Natural killer cell treated with Interleukin-12 subunit alpha and Interleukin-12 subunit beta and Interleukin-15 and Interleukin-18, amount 100 ng/mL, for 72 hours (primary cell): ENCODE measurements around the gene H3-3A. TPM values are rescaled to one million over a fixed set of nuclear protein-coding genes. Genes with fewer than 3 reads are reported as not detected.
A peak's percentile ranks its signal among the peaks of the same experiment; 100 is the strongest.

Source experiments
- ATAC-seq, 2 donors: fragments of 150-1000 bp; cut with Tn5 transposase in 1 of 2; sonication (Bioruptor Pico), chemical (Tn5 transposase) in 1 of 2; 2 replicates each; pipeline ENCODE4 v1.10.0; 2021
- DNase-seq: peaks from one replicate; pipeline ENCODE4 v3.0.0; 2022; ENCODE audit warnings: low spot score
- H3K27ac Mint-ChIP-seq, 2 donors: 1 replicate in 1 of 2; 2 replicates in 1 of 2; pipeline ENCODE4 v1.8.0; 2022; ENCODE audit warnings: mixed read lengths in 2 of 2, mild to moderate bottlenecking in 1 of 2, moderate library complexity in 1 of 2
- H3K27me3 Mint-ChIP-seq, 2 donors: 1 replicate in 1 of 2; 2 replicates in 1 of 2; pipeline ENCODE4 v1.8.0; 2022; ENCODE audit warnings: mixed read lengths in 2 of 2
- H3K36me3 Mint-ChIP-seq: one replicate; pipeline ENCODE4 v1.8.0; 2022; ENCODE audit warnings: mixed read lengths
- H3K4me1 Mint-ChIP-seq, 2 donors: 1 replicate in 1 of 2; 2 replicates in 1 of 2; pipeline ENCODE4 v1.8.0; 2022; ENCODE audit warnings: low read depth in 2 of 2, mixed read lengths in 2 of 2, mild to moderate bottlenecking in 1 of 2
- H3K4me3 Mint-ChIP-seq: one replicate; pipeline ENCODE4 v1.8.0; 2022; ENCODE audit warnings: mixed read lengths
- H3K9me3 Mint-ChIP-seq: 2 replicates; pipeline ENCODE4 v1.8.0; 2022; ENCODE audit warnings: mixed read lengths
- total RNA-seq, 2 donors: library from RNA; stranded (reverse); gene quantifications; one replicate each; pipeline ENCODE4 v1.2.3, GENCODE V29; 2022

Gene H3-3A
- total RNA-seq, 2 donors from 2014 or later, result 174 to 259 TPM

DNA sequence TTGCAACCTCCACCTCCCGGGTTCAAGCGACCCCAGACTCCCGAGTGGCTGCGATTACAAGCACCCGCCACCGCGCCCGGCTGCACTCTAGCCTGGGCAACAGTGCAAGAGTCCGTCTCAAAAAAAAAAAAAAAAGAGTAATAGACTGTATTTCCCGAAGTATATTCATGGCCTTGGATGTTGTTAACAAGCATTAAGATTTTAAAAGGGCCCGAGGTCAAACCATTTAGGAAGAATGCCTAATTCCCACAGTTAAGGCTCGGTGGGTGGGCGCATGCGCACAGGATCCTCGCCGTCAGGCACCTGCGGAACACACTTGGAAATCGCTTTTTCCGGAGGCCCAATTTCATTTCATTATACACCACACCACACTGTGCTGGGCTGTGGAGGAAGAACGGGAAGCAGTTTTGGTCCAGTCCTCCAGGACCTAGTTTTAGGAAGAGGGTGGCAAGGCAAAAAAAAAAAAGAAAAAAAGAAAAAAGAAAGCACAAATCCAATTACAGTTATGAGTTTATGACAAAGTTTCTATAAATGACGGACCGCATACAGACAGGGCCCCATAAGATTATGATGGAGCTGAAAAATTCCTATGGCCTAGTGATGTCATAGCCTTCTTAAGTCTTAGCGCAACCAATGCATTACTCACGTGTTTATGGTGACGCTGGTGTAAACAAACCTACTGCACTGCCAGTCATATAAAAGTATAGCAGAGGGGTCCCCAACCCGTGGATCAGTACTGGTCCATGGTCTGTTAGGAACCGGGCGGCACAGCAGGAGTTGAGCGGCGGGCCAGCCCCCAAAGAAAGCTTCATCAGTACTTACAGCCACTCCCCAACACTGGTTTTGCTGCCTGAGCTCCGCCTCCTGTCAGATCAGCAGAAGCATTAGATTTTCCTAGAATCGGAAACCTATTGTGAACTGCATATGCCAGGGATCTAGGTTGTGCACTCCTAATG lies 38.2 kb downstream of the H3-3A start:
- Mint-ChIP-seq H3K27me3 (peaks cover 6 to 9% of the 10 kb centered on the region in 2 donors), H3K36me3 (no peaks in the 10 kb centered on the region), H3K4me1 (peaks cover 15 to 33% of the 10 kb centered on the region in 2 donors), H3K27ac (peak overlapping the region in 1 of 2 donors; percentile 80), H3K4me3 (peak overlapping the region; percentile 79), H3K9me3 (no peaks in the 10 kb centered on the region)
- ATAC-seq, result peak; percentile 15 to 51
- DNase-seq, result no peak

DNA sequence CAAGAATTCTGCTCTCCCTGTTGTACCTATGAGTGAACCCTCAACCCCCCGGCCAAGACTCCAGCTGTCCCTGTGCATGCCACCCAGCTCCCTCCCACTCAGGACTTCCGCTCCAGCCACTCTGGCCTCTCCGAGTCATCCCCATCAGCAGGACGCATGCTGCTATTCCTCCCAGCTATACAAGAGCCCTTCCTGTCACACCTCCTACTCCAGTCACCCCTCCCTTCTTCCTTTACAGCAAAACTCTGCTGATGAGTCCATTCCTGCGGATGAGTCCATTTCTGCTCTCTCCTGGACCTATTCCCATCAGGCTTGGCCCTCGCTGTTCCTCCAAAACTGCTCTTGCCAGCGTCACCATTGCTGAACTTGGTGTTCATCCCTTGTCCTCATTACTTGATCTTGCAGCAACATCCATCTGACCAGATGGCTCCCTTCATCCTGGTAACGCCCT lies 42.2 kb downstream of the H3-3A start:
- no peaks in the 10 kb centered on the region for H3K36me3 Mint-ChIP-seq
- H3K27me3 Mint-ChIP-seq, result peaks cover 0 to 2% of the 10 kb centered on the region in 2 donors
- H3K4me1 Mint-ChIP-seq, result peaks cover 28 to 34% of the 10 kb centered on the region in 2 donors
- H3K9me3 Mint-ChIP-seq, result no peaks in the 10 kb centered on the region
- H3K4me3 Mint-ChIP-seq, result no peak overlapping the region
- ATAC-seq, result no peak
- no peak for DNase-seq
- H3K27ac Mint-ChIP-seq, result no peak overlapping the region

DNA sequence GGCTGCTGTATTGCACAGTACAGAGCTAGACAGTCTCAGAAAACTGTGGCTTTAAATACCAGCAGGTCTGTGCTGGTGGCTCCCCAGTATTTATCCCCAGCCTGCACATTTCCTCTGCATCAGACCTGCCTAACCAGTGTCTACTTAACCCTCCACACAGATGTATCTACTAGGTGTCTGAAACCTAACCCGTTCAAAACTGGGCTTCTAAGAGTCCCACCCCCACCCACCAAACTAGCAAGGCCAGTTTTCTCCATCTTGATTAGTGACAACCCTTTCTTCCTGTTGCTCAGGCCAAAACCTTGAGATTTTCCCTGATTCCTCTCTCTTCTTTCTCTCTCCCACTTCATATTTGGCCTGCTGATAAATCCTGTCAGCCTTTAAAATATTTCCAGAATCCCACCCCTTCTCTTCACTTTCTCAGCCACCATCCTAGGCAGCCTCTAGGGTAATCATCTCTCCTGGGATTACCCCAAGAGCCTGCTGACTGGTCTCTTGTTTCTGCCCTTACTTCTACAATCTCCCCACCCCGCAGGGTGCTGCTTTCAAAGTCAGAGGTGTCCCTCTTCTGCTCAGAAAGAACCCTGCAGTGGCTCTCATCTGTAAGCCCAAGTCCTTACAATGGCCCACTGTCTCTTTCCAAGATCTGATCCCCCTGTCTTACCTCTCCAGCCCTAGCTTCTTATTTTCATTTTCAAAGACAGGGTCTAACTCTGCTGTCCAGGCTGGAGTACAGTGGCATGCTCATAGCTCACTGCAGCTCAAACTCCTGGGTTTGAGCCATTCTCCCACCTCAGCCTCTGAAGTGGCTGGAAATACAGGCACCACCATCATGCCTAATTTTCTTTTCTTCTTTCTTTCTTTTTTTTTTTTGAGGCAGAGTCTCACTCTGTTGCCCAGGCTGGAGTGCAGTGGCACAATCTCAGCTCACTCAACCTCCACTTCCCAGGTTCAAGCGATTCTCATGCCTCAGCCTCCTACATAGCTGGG lies 45.2 kb downstream of the H3-3A start:
- DNase-seq (no peak), ATAC-seq (no peak)
- no peaks in the 10 kb centered on the region for H3K9me3 Mint-ChIP-seq
- H3K4me1 Mint-ChIP-seq, result peaks cover 32 to 40% of the 10 kb centered on the region in 2 donors
- peak overlapping the region; percentile 13 to 79 for H3K27ac Mint-ChIP-seq
- no peak overlapping the region for H3K4me3 Mint-ChIP-seq
- H3K36me3 Mint-ChIP-seq, result no peaks in the 10 kb centered on the region
- H3K27me3 Mint-ChIP-seq, result peaks cover 0 to 2% of the 10 kb centered on the region in 2 donors

GRCh38 chr1:226108935-226109828 lies 46.7 kb downstream of the H3-3A start:
- Mint-ChIP-seq H3K4me1 (peaks cover 32 to 40% of the 10 kb centered on the region in 2 donors), H3K36me3 (no peaks in the 10 kb centered on the region), H3K27ac (peak overlapping the region; percentile 91 to 92), H3K4me3 (peak overlapping the region; percentile 98), H3K27me3 (no peaks in the 10 kb centered on the region), H3K9me3 (no peaks in the 10 kb centered on the region)
- no peak for DNase-seq
- peak; percentile 17 to 25 for ATAC-seq

- H3K27ac Mint-ChIP-seq, result peak overlapping the region; percentile 91 to 92
- H3K4me3 Mint-ChIP-seq, result peak overlapping the region; percentile 98
- no peaks in the 10 kb centered on the region for H3K9me3 Mint-ChIP-seq
- no peaks in the 10 kb centered on the region for H3K36me3 Mint-ChIP-seq
- peaks cover 32 to 36% of the 10 kb centered on the region in 2 donors for H3K4me1 Mint-ChIP-seq
- peak; percentile 91 for DNase-seq
- ATAC-seq, result peak; percentile 85 to 86
- no peaks in the 10 kb centered on the region for H3K27me3 Mint-ChIP-seq
Measured at GRCh38 chr1:226109829-226110248, 47.3 kb downstream of the H3-3A start.

GRCh38 chr1:226110249-226111097 lies 48.0 kb downstream of the H3-3A start:
- ATAC-seq (peak; percentile 91), DNase-seq (peak; percentile 95)
- no peaks in the 10 kb centered on the region for H3K27me3 Mint-ChIP-seq
- peak overlapping the region; percentile 91 to 92 for H3K27ac Mint-ChIP-seq
- peak overlapping the region; percentile 98 for H3K4me3 Mint-ChIP-seq
- H3K36me3 Mint-ChIP-seq, result no peaks in the 10 kb centered on the region
- peaks cover 32 to 36% of the 10 kb centered on the region in 2 donors for H3K4me1 Mint-ChIP-seq
- no peaks in the 10 kb centered on the region for H3K9me3 Mint-ChIP-seq

GRCh38 chr1:226111098-226111882 lies 48.8 kb downstream of the H3-3A start:
- Mint-ChIP-seq H3K9me3 (no peaks in the 10 kb centered on the region), H3K4me1 (peaks cover 32 to 36% of the 10 kb centered on the region in 2 donors), H3K27me3 (no peaks in the 10 kb centered on the region), H3K4me3 (peak overlapping the region; percentile 98), H3K36me3 (no peaks in the 10 kb centered on the region), H3K27ac (peak overlapping the region; percentile 70 to 90)
- ATAC-seq, result no peak
- no peak for DNase-seq

DNA sequence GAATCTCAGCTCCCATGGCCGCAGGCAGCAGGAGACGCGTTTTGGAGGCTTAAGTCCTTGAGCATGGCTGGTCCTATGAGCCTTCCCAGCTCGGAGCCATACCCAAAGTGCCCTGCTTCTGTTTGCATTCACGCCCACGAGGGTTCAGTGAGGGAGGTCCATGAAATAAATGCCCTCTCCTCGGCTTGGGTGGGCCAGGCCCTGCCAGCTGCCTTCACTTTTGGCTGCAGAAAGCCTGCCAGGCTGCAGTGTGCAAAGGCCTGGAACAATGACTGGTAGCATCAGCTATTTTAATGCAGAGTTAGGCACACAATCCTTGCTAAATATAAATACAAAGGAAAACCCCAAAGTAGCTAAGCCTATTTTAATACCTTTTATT lies 49.4 kb downstream of the H3-3A start:
- Mint-ChIP-seq H3K9me3 (no peaks in the 10 kb centered on the region), H3K4me3 (peak overlapping the region; percentile 98), H3K4me1 (peaks cover 32 to 36% of the 10 kb centered on the region in 2 donors), H3K27ac (peak overlapping the region; percentile 70 to 90), H3K27me3 (no peaks in the 10 kb centered on the region), H3K36me3 (no peaks in the 10 kb centered on the region)
- ATAC-seq (no peak), DNase-seq (no peak)

DNA sequence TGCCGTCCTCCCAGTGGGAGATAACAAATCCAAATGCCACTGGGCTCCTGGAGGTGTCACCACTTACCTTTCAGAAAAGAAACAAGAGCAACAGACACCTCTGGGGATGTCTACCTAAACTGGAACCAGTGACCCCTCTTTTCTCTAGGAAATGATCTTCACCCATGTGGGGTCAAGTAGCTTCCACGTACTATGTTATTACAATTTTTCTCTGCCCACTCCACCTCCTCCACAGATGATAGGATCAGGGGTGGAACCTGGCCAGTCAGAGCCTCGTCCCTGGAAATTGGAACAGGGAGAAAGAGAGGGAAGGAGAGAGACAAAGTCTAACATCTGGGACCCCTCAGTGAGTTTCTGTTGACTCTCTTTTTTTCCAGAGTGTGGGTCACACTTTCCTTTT lies 50.1 kb downstream of the H3-3A start:
- Mint-ChIP-seq H3K4me3 (peak overlapping the region; percentile 98), H3K27ac (peak overlapping the region; percentile 37 to 70)

DNA sequence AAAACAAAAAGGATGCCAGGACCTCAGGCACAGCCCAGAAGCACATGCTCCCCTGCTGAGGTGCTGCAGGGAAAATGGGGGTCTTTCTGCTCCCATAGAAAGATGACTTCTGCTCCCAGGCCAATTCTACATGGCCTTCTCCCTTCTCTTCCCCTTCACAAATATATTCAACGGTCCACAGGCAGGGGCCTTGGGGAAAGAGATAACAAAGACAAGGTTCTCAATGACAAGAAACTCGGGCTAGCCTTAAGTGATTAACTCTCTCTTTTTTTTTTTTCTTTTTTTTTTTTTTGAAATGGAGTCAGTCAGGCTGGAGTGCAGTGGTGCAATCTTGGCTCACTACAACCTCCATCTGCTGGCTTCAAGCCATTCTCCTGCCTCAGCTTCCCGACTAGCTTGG lies 54.2 kb downstream of the H3-3A start:
- Mint-ChIP-seq H3K36me3 (no peaks in the 10 kb centered on the region), H3K27ac (no peak overlapping the region), H3K9me3 (no peaks in the 10 kb centered on the region), H3K27me3 (no peaks in the 10 kb centered on the region), H3K4me1 (peaks cover 13 to 15% of the 10 kb centered on the region in 2 donors), H3K4me3 (no peak overlapping the region)
- no peak for DNase-seq
- no peak for ATAC-seq

More for the DNA sequence above, 50.1 kb downstream of the H3-3A start:
- H3K9me3 Mint-ChIP-seq, result no peaks in the 10 kb centered on the region
- H3K36me3 Mint-ChIP-seq, result no peaks in the 10 kb centered on the region
- no peak for DNase-seq
- H3K4me1 Mint-ChIP-seq, result peaks cover 29 to 32% of the 10 kb centered on the region in 2 donors
- no peaks in the 10 kb centered on the region for H3K27me3 Mint-ChIP-seq
- ATAC-seq, result no peak

- Mint-ChIP-seq H3K9me3 (no peaks in the 10 kb centered on the region), H3K36me3 (no peaks in the 10 kb centered on the region), H3K4me3 (no peak overlapping the region), H3K4me1 (peaks cover 8 to 12% of the 10 kb centered on the region in 2 donors), H3K27ac (no peak overlapping the region), H3K27me3 (no peaks in the 10 kb centered on the region)
- DNase-seq (no peak), ATAC-seq (no peak)
Measured at GRCh38 chr1:226117330-226117729, 54.8 kb downstream of the H3-3A start.
